ENCODE results near the gene ZSWIM6. TPM values are rescaled to one million over a fixed set of nuclear protein-coding genes. Genes with fewer than 3 reads are reported as not detected.

The ZSWIM6 gene
- total RNA-seq, result 10.6 and 15.8 TPM in 2 replicates

DNA sequence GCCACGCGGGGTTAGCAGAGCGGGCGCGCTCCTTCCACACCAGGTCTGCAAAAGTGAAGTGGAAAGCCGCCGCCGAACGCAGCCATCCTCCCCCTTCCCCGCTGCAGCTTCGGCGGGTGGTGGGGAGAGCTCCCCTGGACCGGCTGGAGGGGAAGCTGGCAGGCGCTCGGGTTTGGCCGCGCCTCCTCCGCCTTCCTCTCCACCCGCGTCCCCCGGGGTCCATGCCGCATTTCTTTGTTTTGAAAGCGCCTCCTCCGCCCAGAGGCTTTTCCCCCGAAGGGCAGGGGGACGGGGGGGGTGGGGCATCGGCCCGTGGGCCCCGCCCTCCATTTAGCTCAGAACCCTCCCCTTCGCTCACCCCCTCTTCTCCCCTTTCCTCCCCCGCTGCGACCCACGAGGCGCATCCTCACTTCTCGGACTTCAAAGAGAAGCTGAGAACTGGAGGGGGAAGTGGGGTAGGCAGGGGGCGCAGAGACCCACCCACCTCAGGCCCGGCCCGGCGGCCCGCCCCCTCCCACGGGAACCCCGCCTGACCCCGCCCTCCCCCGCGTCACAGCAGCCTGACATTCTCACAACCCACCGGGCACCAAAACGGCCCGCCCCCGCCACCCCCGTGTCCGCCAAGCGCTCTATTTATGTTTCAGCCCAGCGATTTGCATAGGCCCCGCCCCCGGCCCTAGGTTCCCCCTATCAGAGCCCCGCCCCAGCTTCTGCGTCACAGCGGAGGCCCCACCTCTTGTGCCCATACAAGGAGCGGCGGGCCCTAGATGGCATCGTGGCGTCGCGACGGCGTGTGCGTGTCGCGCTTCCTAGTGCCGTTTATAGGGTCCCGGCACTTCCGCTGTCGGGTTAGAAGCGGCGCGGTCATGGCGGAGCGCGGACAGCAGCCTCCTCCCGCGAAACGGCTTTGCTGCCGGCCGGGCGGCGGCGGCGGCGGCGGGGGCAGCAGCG lies at the start of gene ZSWIM6:
Gene ZSWIM6 (plus strand): TSS at position 852 of the 951 bp plus-strand sequence. CDS start 15 bp downstream, at position 867.

Other genes with a start within 250 kb of the ZSWIM6 start
- 48.1 TPM in 2 replicates for gene SMIM15, start 169.8 kb upstream of the ZSWIM6 start, total RNA-seq